ENCODE data around the gene MRO. TPM values are rescaled to one million over a fixed set of nuclear protein-coding genes. Genes with fewer than 3 reads are reported as not detected.

The MRO gene
- total RNA-seq, 1 donor from 2014 or later, result 1.2 TPM

- Mint-ChIP-seq H3K27me3 (peaks cover 3% of the 10 kb centered on the region), H3K9me3 (no peaks in the 10 kb centered on the region), H3K4me1 (ENCODE audit: unreplicated experiment) (peaks cover 9% of the 10 kb centered on the region), H3K4me3 (no peak overlapping the region), H3K36me3 (no peaks in the 10 kb centered on the region), H3K27ac (no peak overlapping the region)
- TF ChIP-seq CTCF (conservative IDR thresholded peaks at IDR 0.05), result no peak
- DNase-seq (ENCODE audit: extremely low spot score, unreplicated experiment), result no peak
Measured at GRCh38 chr18:50814395-50814794, 5.4 kb downstream of the MRO start.

- Mint-ChIP-seq H3K4me3 (no peak overlapping the region), H3K27me3 (peaks cover 3% of the 10 kb centered on the region), H3K4me1 (ENCODE audit: unreplicated experiment) (peaks cover 9% of the 10 kb centered on the region), H3K27ac (no peak overlapping the region), H3K9me3 (no peaks in the 10 kb centered on the region), H3K36me3 (no peaks in the 10 kb centered on the region)
- no peak for DNase-seq (ENCODE audit: extremely low spot score, unreplicated experiment)
- no peak for TF ChIP-seq CTCF (conservative IDR thresholded peaks at IDR 0.05)
Measured at GRCh38 chr18:50813353-50813752, 6.5 kb downstream of the MRO start.

- Mint-ChIP-seq H3K36me3 (no peaks in the 10 kb centered on the region), H3K4me1 (ENCODE audit: unreplicated experiment) (peaks cover 6% of the 10 kb centered on the region), H3K27me3 (peaks cover 3% of the 10 kb centered on the region), H3K27ac (no peak overlapping the region), H3K9me3 (no peaks in the 10 kb centered on the region), H3K4me3 (no peak overlapping the region)
- no peak for DNase-seq (ENCODE audit: extremely low spot score, unreplicated experiment)
- TF ChIP-seq CTCF (conservative IDR thresholded peaks at IDR 0.05), result no peak
Measured at GRCh38 chr18:50812834-50813233, 7.0 kb downstream of the MRO start.

GRCh38 chr18:50807176-50807575, 12.6 kb downstream of the MRO start:
- Mint-ChIP-seq H3K4me1 (ENCODE audit: unreplicated experiment) (no peaks in the 10 kb centered on the region), H3K4me3 (no peak overlapping the region), H3K27me3 (peaks cover 6% of the 10 kb centered on the region), H3K27ac (no peak overlapping the region), H3K9me3 (peaks cover 5% of the 10 kb centered on the region), H3K36me3 (no peaks in the 10 kb centered on the region)
- no peak for TF ChIP-seq CTCF (conservative IDR thresholded peaks at IDR 0.05)
- DNase-seq (ENCODE audit: extremely low spot score, unreplicated experiment), result no peak

- Mint-ChIP-seq H3K36me3 (no peaks in the 10 kb centered on the region), H3K27me3 (peaks cover 6% of the 10 kb centered on the region), H3K4me3 (no peak overlapping the region), H3K4me1 (ENCODE audit: unreplicated experiment) (no peaks in the 10 kb centered on the region), H3K9me3 (peaks cover 5% of the 10 kb centered on the region), H3K27ac (no peak overlapping the region)
- no peak for TF ChIP-seq CTCF (conservative IDR thresholded peaks at IDR 0.05)
- no peak for DNase-seq (ENCODE audit: extremely low spot score, unreplicated experiment)
Measured at GRCh38 chr18:50806208-50806616, 13.6 kb downstream of the MRO start.

- no peak overlapping the region for H3K27ac Mint-ChIP-seq
Measured at GRCh38 chr18:50805732-50806131, 14.1 kb downstream of the MRO start.

More at GRCh38 chr18:50805732-50806131, 14.1 kb downstream of the MRO start:
- Mint-ChIP-seq H3K4me3 (no peak overlapping the region), H3K27me3 (peaks cover 6% of the 10 kb centered on the region), H3K4me1 (ENCODE audit: unreplicated experiment) (no peaks in the 10 kb centered on the region), H3K9me3 (peaks cover 5% of the 10 kb centered on the region), H3K36me3 (no peaks in the 10 kb centered on the region)
- no peak for TF ChIP-seq CTCF (conservative IDR thresholded peaks at IDR 0.05)
- DNase-seq (ENCODE audit: extremely low spot score, unreplicated experiment), result no peak
